ENCODE results near the gene ANKRD50. TPM values are rescaled to one million over a fixed set of nuclear protein-coding genes. Genes with fewer than 3 reads are reported as not detected.

Gene ANKRD50
- total and polyA plus RNA-seq, 5 donors from 2014 or later: 0.07 to 0.39 (median 0.17) TPM; not detected in 2

- Mint-ChIP-seq H3K27ac (no peak overlapping the region), H3K4me1 (no peaks in the 10 kb centered on the region), H3K4me3 (no peak overlapping the region), H3K27me3 (no peaks in the 10 kb centered on the region), H3K36me3 (no peaks in the 10 kb centered on the region), H3K9me3 (peaks cover 0 to 4% (median 1%) of the 10 kb centered on the region in 7 donors)
- ATAC-seq (ENCODE audit: low read depth in 2 of 2) (no peak), DNase-seq (no peak)
- Histone ChIP-seq H3K4me3 (ENCODE audit: low read depth, low read length) (no peak overlapping the region), H3K27ac (ENCODE audit: insufficient read depth, low read length, poor library complexity, severe bottlenecking) (no peak overlapping the region), H3K27me3 (ENCODE audit: control insufficient read depth, insufficient read depth, low read length) (no peaks in the 10 kb centered on the region), H3K4me1 (ENCODE audit: control insufficient read depth, insufficient read depth, low read length, poor library complexity, severe bottlenecking) (no peaks in the 10 kb centered on the region), H3K36me3 (ENCODE audit: control insufficient read depth, insufficient read depth, low read length) (no peaks in the 10 kb centered on the region), H3K9me3 (ENCODE audit: control insufficient read depth in 2 of 2, low read length in 2 of 2) (no peaks in the 10 kb centered on the region)
These were observed 31.2 kb upstream of the ANKRD50 start for GRCh38 chr4:124743711-124744110.

GRCh38 chr4:124740501-124740900, 28.0 kb upstream of the ANKRD50 start:
- Histone ChIP-seq H3K27ac (ENCODE audit: insufficient read depth, low read length, poor library complexity, severe bottlenecking) (no peak overlapping the region), H3K27me3 (ENCODE audit: control insufficient read depth, insufficient read depth, low read length) (no peaks in the 10 kb centered on the region), H3K4me1 (ENCODE audit: control insufficient read depth, insufficient read depth, low read length, poor library complexity, severe bottlenecking) (no peaks in the 10 kb centered on the region), H3K9me3 (ENCODE audit: control insufficient read depth in 2 of 2, low read length in 2 of 2) (no peaks in the 10 kb centered on the region), H3K36me3 (ENCODE audit: control insufficient read depth, insufficient read depth, low read length) (no peaks in the 10 kb centered on the region), H3K4me3 (ENCODE audit: low read depth, low read length) (no peak overlapping the region)
- no peak overlapping the region for H3K27ac Mint-ChIP-seq
- no peaks in the 10 kb centered on the region for H3K4me1 Mint-ChIP-seq
- H3K27me3 Mint-ChIP-seq: no peaks in the 10 kb centered on the region
- H3K9me3 Mint-ChIP-seq: peaks cover 0 to 7% (median 1%) of the 10 kb centered on the region in 7 donors
- DNase-seq (no peak), ATAC-seq (ENCODE audit: low read depth in 2 of 2) (no peak)
- no peak overlapping the region for H3K4me3 Mint-ChIP-seq
- no peaks in the 10 kb centered on the region for H3K36me3 Mint-ChIP-seq

DNA sequence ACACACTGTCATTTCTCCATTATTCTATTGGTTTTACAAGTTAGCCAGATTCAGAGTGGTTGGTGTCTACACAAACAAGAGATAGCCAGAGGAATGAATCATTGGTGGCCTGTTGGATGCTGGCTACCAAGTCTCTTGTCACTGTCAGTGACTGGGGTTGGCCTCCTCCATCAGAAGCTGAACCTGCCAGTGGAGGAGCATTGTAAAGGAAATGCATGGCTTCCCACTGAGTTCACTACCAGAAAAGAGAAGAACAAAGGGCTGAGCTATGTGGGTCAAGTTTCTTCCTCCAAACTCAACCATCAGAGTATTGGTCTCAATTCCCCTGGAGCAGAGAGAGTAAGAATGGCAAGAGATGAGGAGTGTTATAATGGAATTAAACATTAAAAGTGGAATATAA, 26.5 kb upstream of the ANKRD50 start:
- no peaks in the 10 kb centered on the region for H3K4me1 ChIP-seq (ENCODE audit: control insufficient read depth, insufficient read depth, low read length, poor library complexity, severe bottlenecking)
- no peaks in the 10 kb centered on the region for H3K36me3 Mint-ChIP-seq
- H3K9me3 Mint-ChIP-seq: peaks cover 0 to 7% (median 1%) of the 10 kb centered on the region in 7 donors
- no peaks in the 10 kb centered on the region for H3K4me1 Mint-ChIP-seq
- no peak overlapping the region for H3K4me3 Mint-ChIP-seq
- H3K27ac ChIP-seq (ENCODE audit: insufficient read depth, low read length, poor library complexity, severe bottlenecking): no peak overlapping the region
- H3K27me3 Mint-ChIP-seq: no peaks in the 10 kb centered on the region
- H3K27ac Mint-ChIP-seq: no peak overlapping the region
- H3K27me3 ChIP-seq (ENCODE audit: control insufficient read depth, insufficient read depth, low read length): no peaks in the 10 kb centered on the region
- no peaks in the 10 kb centered on the region for H3K9me3 ChIP-seq (ENCODE audit: control insufficient read depth in 2 of 2, low read length in 2 of 2)
- no peak for DNase-seq
- no peak for ATAC-seq (ENCODE audit: low read depth in 2 of 2)
- no peaks in the 10 kb centered on the region for H3K36me3 ChIP-seq (ENCODE audit: control insufficient read depth, insufficient read depth, low read length)
- no peak overlapping the region for H3K4me3 ChIP-seq (ENCODE audit: low read depth, low read length)

DNA sequence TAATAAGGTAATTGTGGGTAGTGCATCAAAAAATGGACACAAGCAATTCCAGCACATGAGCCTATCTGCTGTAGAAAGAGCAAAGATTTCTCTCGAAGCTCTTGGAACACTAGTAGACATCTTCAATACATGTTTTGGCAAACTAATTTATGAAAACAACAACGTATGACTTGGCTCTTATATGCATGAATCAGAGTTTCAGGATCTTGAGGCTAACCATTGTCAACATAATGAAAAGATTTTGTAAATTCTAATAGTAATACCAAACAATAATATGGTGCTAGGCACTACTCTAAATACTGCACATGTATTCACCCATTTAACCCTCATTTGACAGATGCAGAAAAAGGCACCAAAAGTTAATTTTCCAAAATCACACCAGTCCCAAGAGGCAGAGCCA, 25.1 kb upstream of the ANKRD50 start:
- H3K27ac Mint-ChIP-seq: no peak overlapping the region
- ATAC-seq (ENCODE audit: low read depth in 2 of 2) (no peak), DNase-seq (no peak)
- Histone ChIP-seq H3K27me3 (ENCODE audit: control insufficient read depth, insufficient read depth, low read length) (no peaks in the 10 kb centered on the region), H3K36me3 (ENCODE audit: control insufficient read depth, insufficient read depth, low read length) (no peaks in the 10 kb centered on the region), H3K27ac (ENCODE audit: insufficient read depth, low read length, poor library complexity, severe bottlenecking) (no peak overlapping the region), H3K4me1 (ENCODE audit: control insufficient read depth, insufficient read depth, low read length, poor library complexity, severe bottlenecking) (no peaks in the 10 kb centered on the region), H3K4me3 (ENCODE audit: low read depth, low read length) (no peak overlapping the region), H3K9me3 (ENCODE audit: control insufficient read depth in 2 of 2, low read length in 2 of 2) (no peaks in the 10 kb centered on the region)
- H3K4me1 Mint-ChIP-seq: no peaks in the 10 kb centered on the region
- H3K9me3 Mint-ChIP-seq: peaks cover 0 to 7% (median 1%) of the 10 kb centered on the region in 7 donors
- H3K36me3 Mint-ChIP-seq: no peaks in the 10 kb centered on the region
- H3K27me3 Mint-ChIP-seq: no peaks in the 10 kb centered on the region
- H3K4me3 Mint-ChIP-seq: no peak overlapping the region

- H3K9me3 Mint-ChIP-seq: peaks cover 0 to 7% (median 1%) of the 10 kb centered on the region in 7 donors
- DNase-seq (no peak), ATAC-seq (ENCODE audit: low read depth in 2 of 2) (no peak)
These were observed 24.0 kb upstream of the ANKRD50 start for GRCh38 chr4:124736526-124736925.

DNA sequence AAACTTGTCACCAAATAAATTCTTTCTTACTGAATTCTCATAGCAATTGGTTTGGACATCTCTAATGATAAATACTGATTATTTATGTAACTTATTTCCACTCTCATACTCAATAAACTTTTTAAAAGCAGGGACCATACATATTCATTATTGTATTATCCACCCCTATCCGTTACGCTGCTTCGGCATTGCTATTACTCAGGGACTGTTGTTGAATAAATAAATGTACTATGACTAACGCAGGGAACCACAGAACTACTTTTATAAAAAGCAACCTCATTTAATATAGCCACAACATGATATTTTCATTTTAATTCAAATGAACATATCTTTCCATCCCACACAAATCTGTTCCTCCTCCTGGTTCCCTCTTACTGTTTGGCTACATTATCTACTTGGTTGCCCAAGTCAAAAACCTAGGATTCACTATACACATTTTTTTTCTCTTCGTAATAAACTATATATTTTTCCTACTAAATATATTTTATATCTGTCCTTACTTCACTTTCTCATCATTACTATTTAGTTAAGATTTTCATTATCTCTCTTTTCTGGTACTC, 14.9 kb upstream of the ANKRD50 start:
- Histone ChIP-seq H3K4me3 (ENCODE audit: low read depth, low read length) (no peak overlapping the region), H3K27me3 (ENCODE audit: control insufficient read depth, insufficient read depth, low read length) (no peaks in the 10 kb centered on the region), H3K9me3 (ENCODE audit: control insufficient read depth in 2 of 2, low read length in 2 of 2) (no peaks in the 10 kb centered on the region), H3K4me1 (ENCODE audit: control insufficient read depth, insufficient read depth, low read length, poor library complexity, severe bottlenecking) (no peaks in the 10 kb centered on the region), H3K27ac (ENCODE audit: insufficient read depth, low read length, poor library complexity, severe bottlenecking) (no peak overlapping the region), H3K36me3 (ENCODE audit: control insufficient read depth, insufficient read depth, low read length) (no peaks in the 10 kb centered on the region)
- H3K4me3 Mint-ChIP-seq: no peak overlapping the region
- H3K4me1 Mint-ChIP-seq: no peaks in the 10 kb centered on the region
- H3K27me3 Mint-ChIP-seq: no peaks in the 10 kb centered on the region
- DNase-seq (no peak), ATAC-seq (ENCODE audit: low read depth in 2 of 2) (no peak)
- no peaks in the 10 kb centered on the region for H3K36me3 Mint-ChIP-seq
- H3K27ac Mint-ChIP-seq: no peak overlapping the region
- peaks cover 0 to 2% (median 0%) of the 10 kb centered on the region in 7 donors for H3K9me3 Mint-ChIP-seq

More at GRCh38 chr4:124736526-124736925, 24.0 kb upstream of the ANKRD50 start:
- Histone ChIP-seq H3K4me3 (ENCODE audit: low read depth, low read length) (no peak overlapping the region), H3K36me3 (ENCODE audit: control insufficient read depth, insufficient read depth, low read length) (no peaks in the 10 kb centered on the region), H3K27ac (ENCODE audit: insufficient read depth, low read length, poor library complexity, severe bottlenecking) (no peak overlapping the region), H3K27me3 (ENCODE audit: control insufficient read depth, insufficient read depth, low read length) (no peaks in the 10 kb centered on the region), H3K4me1 (ENCODE audit: control insufficient read depth, insufficient read depth, low read length, poor library complexity, severe bottlenecking) (no peaks in the 10 kb centered on the region), H3K9me3 (ENCODE audit: control insufficient read depth in 2 of 2, low read length in 2 of 2) (no peaks in the 10 kb centered on the region)
- H3K27ac Mint-ChIP-seq: no peak overlapping the region
- no peaks in the 10 kb centered on the region for H3K4me1 Mint-ChIP-seq
- H3K36me3 Mint-ChIP-seq: no peaks in the 10 kb centered on the region
- H3K27me3 Mint-ChIP-seq: no peaks in the 10 kb centered on the region
- H3K4me3 Mint-ChIP-seq: no peak overlapping the region

- H3K4me1 ChIP-seq (ENCODE audit: control insufficient read depth, insufficient read depth, low read length, poor library complexity, severe bottlenecking): no peaks in the 10 kb centered on the region
- no peaks in the 10 kb centered on the region for H3K4me1 Mint-ChIP-seq
- no peak overlapping the region for H3K4me3 ChIP-seq (ENCODE audit: low read depth, low read length)
- H3K27me3 ChIP-seq (ENCODE audit: control insufficient read depth, insufficient read depth, low read length): no peaks in the 10 kb centered on the region
- ATAC-seq (ENCODE audit: low read depth in 2 of 2): no peak
- no peak overlapping the region for H3K27ac ChIP-seq (ENCODE audit: insufficient read depth, low read length, poor library complexity, severe bottlenecking)
- H3K9me3 ChIP-seq (ENCODE audit: control insufficient read depth in 2 of 2, low read length in 2 of 2): no peaks in the 10 kb centered on the region
- no peaks in the 10 kb centered on the region for H3K36me3 ChIP-seq (ENCODE audit: control insufficient read depth, insufficient read depth, low read length)
- peaks cover 0 to 2% (median 0%) of the 10 kb centered on the region in 7 donors for H3K9me3 Mint-ChIP-seq
- no peak overlapping the region for H3K4me3 Mint-ChIP-seq
- no peaks in the 10 kb centered on the region for H3K27me3 Mint-ChIP-seq
- DNase-seq: no peak
- H3K27ac Mint-ChIP-seq: no peak overlapping the region
- H3K36me3 Mint-ChIP-seq: no peaks in the 10 kb centered on the region
These were observed 13.7 kb upstream of the ANKRD50 start for GRCh38 chr4:124726269-124726668.

DNA sequence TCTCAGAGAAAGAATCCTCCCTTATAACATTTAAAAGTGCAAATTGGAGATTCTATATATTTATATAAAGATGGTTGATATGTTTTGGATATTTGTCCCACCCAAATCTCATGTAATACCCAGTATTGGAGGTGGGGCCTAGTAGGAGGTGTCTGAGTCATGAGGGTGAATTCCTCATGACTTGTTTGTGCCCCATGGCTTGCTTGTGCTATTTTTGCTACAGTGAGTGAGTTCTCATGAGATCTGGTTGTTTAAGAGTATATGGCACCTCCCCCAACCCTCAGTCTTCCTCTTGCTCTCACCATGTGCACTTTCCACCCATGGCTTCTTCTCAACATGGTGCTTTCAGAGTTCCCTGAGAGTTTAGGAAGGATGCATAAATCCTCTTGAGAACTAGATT, 9.5 kb upstream of the ANKRD50 start:
- H3K36me3 Mint-ChIP-seq: no peaks in the 10 kb centered on the region
- ATAC-seq (ENCODE audit: low read depth in 2 of 2) (no peak), DNase-seq (no peak)
- H3K27ac Mint-ChIP-seq: no peak overlapping the region
- no peaks in the 10 kb centered on the region for H3K4me1 ChIP-seq (ENCODE audit: control insufficient read depth, insufficient read depth, low read length, poor library complexity, severe bottlenecking)
- H3K9me3 ChIP-seq (ENCODE audit: control insufficient read depth in 2 of 2, low read length in 2 of 2): no peaks in the 10 kb centered on the region
- H3K27me3 ChIP-seq (ENCODE audit: control insufficient read depth, insufficient read depth, low read length): no peaks in the 10 kb centered on the region
- no peak overlapping the region for H3K4me3 ChIP-seq (ENCODE audit: low read depth, low read length)
- no peaks in the 10 kb centered on the region for H3K4me1 Mint-ChIP-seq
- H3K36me3 ChIP-seq (ENCODE audit: control insufficient read depth, insufficient read depth, low read length): no peaks in the 10 kb centered on the region
- no peak overlapping the region for H3K27ac ChIP-seq (ENCODE audit: insufficient read depth, low read length, poor library complexity, severe bottlenecking)
- H3K4me3 Mint-ChIP-seq: no peak overlapping the region
- peaks cover 0 to 2% (median 0%) of the 10 kb centered on the region in 7 donors for H3K9me3 Mint-ChIP-seq
- no peaks in the 10 kb centered on the region for H3K27me3 Mint-ChIP-seq
